H9 (cell line): ENCODE data around the gene DPYSL3. TPM values are rescaled to one million over a fixed set of nuclear protein-coding genes. Genes with fewer than 3 reads are reported as not detected.

ENCODE experiments used
- DNase-seq: peaks from one replicate; pipeline ENCODE4 v3.0.0-alpha.2; 2017
- H2AFZ ChIP-seq: one replicate; pipeline ENCODE4 v1.6.1; 2013; ENCODE audit warnings: mild to moderate bottlenecking, low read length, control low read depth, moderate library complexity
- H2AK5ac ChIP-seq: 2 replicates; pipeline ENCODE4 v1.6.1; 2013; ENCODE audit warnings: low read length, control low read depth, mixed read lengths; ENCODE audit not compliant: insufficient read length
- H2BK120ac ChIP-seq: one replicate; pipeline ENCODE4 v1.6.1; 2013; ENCODE audit warnings: low read depth, mild to moderate bottlenecking, low read length, control low read depth, inconsistent platforms; ENCODE audit not compliant: poor library complexity, severe bottlenecking
- H2BK12ac ChIP-seq: 2 replicates; pipeline ENCODE4 v1.6.1; 2013; ENCODE audit warnings: low read length, control low read depth, mixed read lengths, low read depth; ENCODE audit not compliant: insufficient read length
- H2BK15ac ChIP-seq: 2 replicates; pipeline ENCODE4 v1.6.1; 2013; ENCODE audit warnings: low read depth, low read length, control low read depth
- H2BK20ac ChIP-seq: one replicate; pipeline ENCODE4 v1.6.1; 2013; ENCODE audit warnings: low read depth, mild to moderate bottlenecking, low read length, control low read depth, inconsistent platforms; ENCODE audit not compliant: poor library complexity, severe bottlenecking
- H2BK5ac ChIP-seq: 2 replicates; pipeline ENCODE4 v1.6.1; 2013; ENCODE audit warnings: low read length, control low read depth, mixed read lengths; ENCODE audit not compliant: insufficient read length
- H3K14ac ChIP-seq: 2 replicates; pipeline ENCODE4 v1.6.1; 2013; ENCODE audit warnings: low read length, control low read depth; ENCODE audit not compliant: insufficient read depth
- H3K18ac ChIP-seq: 2 replicates; pipeline ENCODE4 v1.6.1; 2013; ENCODE audit warnings: low read depth, mild to moderate bottlenecking, mixed read lengths, low read length, control low read depth; ENCODE audit not compliant: insufficient read length
- H3K23ac ChIP-seq: 2 replicates; pipeline ENCODE4 v1.6.1; 2013; ENCODE audit warnings: low read length, control low read depth, mixed read lengths, low read depth; ENCODE audit not compliant: insufficient read length
- H3K23me2 ChIP-seq: 2 replicates; pipeline ENCODE4 v1.6.1; 2013; ENCODE audit warnings: low read depth, mild to moderate bottlenecking, mixed read lengths, low read length, control low read depth; ENCODE audit not compliant: insufficient read length, poor library complexity, severe bottlenecking
- H3K27ac ChIP-seq: 2 replicates; pipeline ENCODE4 v1.5.1; 2013; ENCODE audit warnings: low read length, control low read depth, mixed read lengths, low read depth; ENCODE audit not compliant: insufficient read length
- H3K27me3 ChIP-seq: 2 replicates; pipeline ENCODE4 v1.6.1; 2013; ENCODE audit warnings: low read length, control low read depth, inconsistent platforms; ENCODE audit not compliant: insufficient read depth
- H3K4ac ChIP-seq: 2 replicates; pipeline ENCODE4 v1.6.1; 2013; ENCODE audit warnings: low read depth, mild to moderate bottlenecking, control low read depth, inconsistent platforms, low read length, moderate library complexity
- H3K4me1 ChIP-seq: 2 replicates; pipeline ENCODE4 v1.6.1; 2013; ENCODE audit warnings: low read length, control low read depth, inconsistent platforms; ENCODE audit not compliant: insufficient read depth
- H3K4me2 ChIP-seq: 2 replicates; pipeline ENCODE4 v1.6.1; 2013; ENCODE audit warnings: low read length, control low read depth, mixed read lengths; ENCODE audit not compliant: insufficient read length, insufficient read depth
- H3K56ac ChIP-seq: 2 replicates; pipeline ENCODE4 v1.6.1; 2013; ENCODE audit warnings: low read depth, mild to moderate bottlenecking, mixed read lengths, low read length, control low read depth; ENCODE audit not compliant: insufficient read length
- H3K79me1 ChIP-seq: 2 replicates; pipeline ENCODE4 v1.6.1; 2013; ENCODE audit warnings: low read depth, mild to moderate bottlenecking, moderate library complexity, low read length, control low read depth, inconsistent platforms; ENCODE audit not compliant: insufficient read depth, poor library complexity, severe bottlenecking
- H3K79me2 ChIP-seq: 2 replicates; pipeline ENCODE4 v1.6.1; 2013; ENCODE audit warnings: low read length, control low read depth, inconsistent platforms; ENCODE audit not compliant: insufficient read depth
- H3K9ac ChIP-seq: 2 replicates; pipeline ENCODE4 v1.6.1; 2013; ENCODE audit warnings: low read length, control low read depth, mixed read lengths; ENCODE audit not compliant: insufficient read length; ENCODE audit errors: extremely low read depth
- H3K9me3 ChIP-seq: one replicate; pipeline ENCODE4 v1.6.1; 2013; ENCODE audit warnings: low read depth, low read length, inconsistent platforms; ENCODE audit not compliant: control insufficient read depth
- H3T11ph ChIP-seq: one replicate; pipeline ENCODE4 v1.6.1; 2013; ENCODE audit warnings: mild to moderate bottlenecking, low read length, control low read depth, inconsistent platforms
- H4K20me1 ChIP-seq: one replicate; pipeline ENCODE4 v1.6.1; 2013; ENCODE audit not compliant: control insufficient read depth, insufficient read length, insufficient read depth
- H4K5ac ChIP-seq: 2 replicates; pipeline ENCODE4 v1.6.1; 2013; ENCODE audit warnings: low read depth, mild to moderate bottlenecking, mixed read lengths, low read length, control low read depth; ENCODE audit not compliant: insufficient read length
- H4K8ac ChIP-seq: replicated peaks from 2 replicates; pipeline ENCODE4 v1.6.1; 2013; ENCODE audit warnings: low read length, control low read depth, mixed read lengths, low read depth; ENCODE audit not compliant: insufficient read length
- H4K91ac ChIP-seq: 2 replicates; pipeline ENCODE4 v1.6.1; 2013; ENCODE audit warnings: low read depth, mild to moderate bottlenecking, moderate library complexity, mixed read lengths, low read length, control low read depth; ENCODE audit not compliant: insufficient read length
- H3K27ac Mint-ChIP-seq, 3 experiments: 2 replicates in 2 of 3; 3 replicates in 1 of 3; pipeline ENCODE4 v1.8.0; 2020 to 2021; ENCODE audit warnings: mixed read lengths in 3 of 3, mild to moderate bottlenecking in 1 of 3, moderate library complexity in 1 of 3
- H3K27me3 Mint-ChIP-seq: 2 replicates; pipeline ENCODE4 v1.8.0; 2021; ENCODE audit warnings: low read depth, mild to moderate bottlenecking, moderate library complexity, mixed read lengths
- H3K36me3 Mint-ChIP-seq, 3 experiments: 2 replicates in 2 of 3; 3 replicates in 1 of 3; pipeline ENCODE4 v1.8.0; 2020 to 2021; ENCODE audit warnings: low read depth in 3 of 3, mixed read lengths in 3 of 3; ENCODE audit not compliant: insufficient read depth in 1 of 3
- H3K4me1 Mint-ChIP-seq, 2 experiments: 2 replicates each; pipeline ENCODE4 v1.8.0; 2020; ENCODE audit warnings: mixed read lengths in 2 of 2
- H3K4me3 Mint-ChIP-seq, 2 experiments: 2 replicates in 1 of 2; 3 replicates in 1 of 2; pipeline ENCODE4 v1.8.0; 2020 to 2021; ENCODE audit warnings: mild to moderate bottlenecking in 2 of 2, mixed read lengths in 2 of 2, moderate library complexity in 1 of 2
- H3K9me3 Mint-ChIP-seq, 2 experiments: 2 replicates in 1 of 2; 3 replicates in 1 of 2; pipeline ENCODE4 v1.8.0; 2020; ENCODE audit warnings: mild to moderate bottlenecking in 2 of 2, mixed read lengths in 2 of 2, moderate library complexity in 1 of 2
- WGBS: extraction: QIAGEN DNeasy Blood & Tissue Kit; methylation state at CpG from one replicate; pipeline ENCODE4 v1.1.7; 2013; ENCODE audit warnings: missing lambda C conversion rate, low lambda C conversion rate, mixed read lengths; ENCODE audit not compliant: insufficient read length; ENCODE audit errors: extremely low coverage; 5-methylcytosine and 5-hydroxymethylcytosine counted together
- total RNA-seq: library from RNA; stranded (reverse); gene quantifications from 2 replicates; pipeline ENCODE4 v1.2.1, GENCODE V29; 2021
- TF ChIP-seq, protein P1 (sequence below): fragments of 200-600 bp; sonication (generic); conservative IDR thresholded peaks from 3 replicates; pipeline ENCODE4 v1.8.0; 2021; ENCODE audit warnings: antibody characterized with exemption, mild to moderate bottlenecking

DPYSL3 gene
- total RNA-seq, 1 experiment from 2014 or later, result 515 TPM

DNA sequence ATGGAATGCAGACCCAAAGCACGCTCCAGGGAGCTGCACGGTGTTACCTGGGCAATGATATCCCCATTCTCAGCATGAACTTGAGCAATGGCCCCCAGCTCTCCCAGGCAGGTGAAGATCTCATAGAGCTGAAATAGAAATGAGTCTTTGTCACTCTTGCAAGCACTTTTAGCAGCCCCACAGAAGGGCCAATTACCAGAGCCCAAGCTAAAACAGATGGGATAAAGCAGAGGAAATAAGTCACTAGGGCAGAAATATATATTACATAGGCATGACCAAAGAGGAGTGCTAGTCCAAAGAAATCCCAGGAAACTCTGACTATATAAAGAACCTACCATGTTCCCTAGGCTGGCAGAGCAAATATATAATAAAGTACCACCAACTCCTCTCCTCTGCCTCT, 97.3 kb downstream of the DPYSL3 start:
- no peaks in the 10 kb centered on the region for H3K27me3 ChIP-seq
- Mint-ChIP-seq H3K9me3 (no peaks in the 10 kb centered on the region), H3K27me3 (no peaks in the 10 kb centered on the region; the same call in 1 of the 2 replicates), H3K27ac (peak overlapping the region in 2 of 3 experiments; percentile 53 to 65; a peak in 2 of 7 replicates), H3K36me3 (peaks cover 81 to 100% (median 98%) of the 10 kb centered on the region in 3 experiments), H3K4me3 (no peak overlapping the region), H3K4me1 (peaks cover 0 to 3% of the 10 kb centered on the region in 2 experiments; a peak in 1 of 4 replicates)
- no peak overlapping the region for H2BK20ac ChIP-seq
- no peaks in the 10 kb centered on the region for H3K4me1 ChIP-seq
- no peak overlapping the region for H3K9ac ChIP-seq
- no peak overlapping the region for H4K8ac ChIP-seq
- H3K56ac ChIP-seq, result no peak overlapping the region
- no CpG with 5 or more reads among the region's 2 CpGs for whole genome bisulfite sequencing
- H2BK15ac ChIP-seq, result no peak overlapping the region
- DNase-seq, result no peak
- no peak overlapping the region for H2AK5ac ChIP-seq
- H3K4ac ChIP-seq, result no peak overlapping the region
- H4K91ac ChIP-seq, result no peak overlapping the region
- TF ChIP-seq, protein P1, sequence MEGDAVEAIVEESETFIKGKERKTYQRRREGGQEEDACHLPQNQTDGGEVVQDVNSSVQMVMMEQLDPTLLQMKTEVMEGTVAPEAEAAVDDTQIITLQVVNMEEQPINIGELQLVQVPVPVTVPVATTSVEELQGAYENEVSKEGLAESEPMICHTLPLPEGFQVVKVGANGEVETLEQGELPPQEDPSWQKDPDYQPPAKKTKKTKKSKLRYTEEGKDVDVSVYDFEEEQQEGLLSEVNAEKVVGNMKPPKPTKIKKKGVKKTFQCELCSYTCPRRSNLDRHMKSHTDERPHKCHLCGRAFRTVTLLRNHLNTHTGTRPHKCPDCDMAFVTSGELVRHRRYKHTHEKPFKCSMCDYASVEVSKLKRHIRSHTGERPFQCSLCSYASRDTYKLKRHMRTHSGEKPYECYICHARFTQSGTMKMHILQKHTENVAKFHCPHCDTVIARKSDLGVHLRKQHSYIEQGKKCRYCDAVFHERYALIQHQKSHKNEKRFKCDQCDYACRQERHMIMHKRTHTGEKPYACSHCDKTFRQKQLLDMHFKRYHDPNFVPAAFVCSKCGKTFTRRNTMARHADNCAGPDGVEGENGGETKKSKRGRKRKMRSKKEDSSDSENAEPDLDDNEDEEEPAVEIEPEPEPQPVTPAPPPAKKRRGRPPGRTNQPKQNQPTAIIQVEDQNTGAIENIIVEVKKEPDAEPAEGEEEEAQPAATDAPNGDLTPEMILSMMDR, result no peak
- no peak overlapping the region for H2BK120ac ChIP-seq
- no peak overlapping the region for H4K5ac ChIP-seq
- no peak overlapping the region for H3K4me2 ChIP-seq
- no peaks in the 10 kb centered on the region for H3K23me2 ChIP-seq
- no peak overlapping the region for H2AFZ ChIP-seq
- H3K9me3 ChIP-seq, result no peaks in the 10 kb centered on the region
- peaks cover 11% of the 10 kb centered on the region for H3K79me1 ChIP-seq
- H2BK5ac ChIP-seq, result no peak overlapping the region
- no peak overlapping the region for H3K23ac ChIP-seq
- no peak overlapping the region for H3K14ac ChIP-seq
- H3T11ph ChIP-seq, result no peak overlapping the region
- H3K27ac ChIP-seq, result no peak overlapping the region
- H3K18ac ChIP-seq, result no peak overlapping the region
- peaks cover 3% of the 10 kb centered on the region; the same call in 1 of the 2 replicates for H3K79me2 ChIP-seq
- no peaks in the 10 kb centered on the region for H4K20me1 ChIP-seq
- H2BK12ac ChIP-seq, result no peak overlapping the region
